GM18498 (cell line): ENCODE data around the gene BIRC2.
"Not testable (repeated sequence)": the region's sequence is repeated elsewhere in the genome, so short reads cannot be mapped to it uniquely, and the experiment has no call there.

Source experiments
- ATAC-seq: cut with Tn5 transposase; IDR thresholded peaks from one replicate; pipeline ENCODE4 v1.9.1; 2021; ENCODE audit warnings: mild to moderate bottlenecking, moderate library complexity; ENCODE audit not compliant: unreplicated experiment

The BIRC2 gene

GRCh38 chr11:102374633-102375424 lies 27.8 kb downstream of the BIRC2 start:
- ATAC-seq = not testable (repeated sequence)

DNA sequence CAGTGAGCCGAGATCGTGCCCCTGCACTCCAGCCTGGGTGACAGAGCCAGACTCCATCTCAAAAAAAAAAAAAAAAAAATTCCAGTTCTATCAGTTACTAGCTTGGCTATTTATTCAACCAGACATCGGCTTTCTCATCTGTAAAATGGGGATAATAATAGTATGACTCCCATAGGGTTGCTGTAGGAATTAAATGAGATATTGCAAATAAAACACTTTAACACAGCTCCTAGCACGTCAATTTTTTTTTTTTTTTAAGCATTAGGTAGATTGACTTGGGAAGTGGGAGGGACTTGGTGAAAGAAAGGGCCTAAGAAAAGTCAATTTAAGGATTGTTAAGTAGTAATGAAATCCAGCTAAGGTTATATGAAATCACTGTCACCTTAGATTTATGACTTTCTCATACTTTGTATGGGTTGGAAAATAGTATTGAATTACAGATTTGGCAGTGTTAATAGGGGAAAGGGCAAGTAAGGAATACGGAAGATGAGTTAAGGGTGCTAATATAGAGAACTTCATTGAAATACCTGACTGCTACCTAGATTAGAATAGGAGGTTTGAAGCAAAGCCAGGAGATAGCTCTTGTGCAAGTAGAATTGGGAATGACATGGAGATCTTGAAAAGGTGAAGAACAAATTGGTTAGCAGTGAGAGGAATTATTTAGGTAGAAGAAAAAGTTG lies 28.8 kb downstream of the BIRC2 start:
- ATAC-seq = no peak

DNA sequence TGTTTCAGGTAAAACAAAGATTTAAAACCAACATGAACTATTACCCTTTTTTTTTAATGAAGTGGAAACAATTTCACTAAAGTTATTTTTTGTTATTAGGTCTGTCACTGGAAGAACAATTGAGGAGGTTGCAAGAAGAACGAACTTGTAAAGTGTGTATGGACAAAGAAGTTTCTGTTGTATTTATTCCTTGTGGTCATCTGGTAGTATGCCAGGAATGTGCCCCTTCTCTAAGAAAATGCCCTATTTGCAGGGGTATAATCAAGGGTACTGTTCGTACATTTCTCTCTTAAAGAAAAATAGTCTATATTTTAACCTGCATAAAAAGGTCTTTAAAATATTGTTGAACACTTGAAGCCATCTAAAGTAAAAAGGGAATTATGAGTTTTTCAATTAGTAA lies 30.9 kb downstream of the BIRC2 start:
- ATAC-seq = no peak

DNA sequence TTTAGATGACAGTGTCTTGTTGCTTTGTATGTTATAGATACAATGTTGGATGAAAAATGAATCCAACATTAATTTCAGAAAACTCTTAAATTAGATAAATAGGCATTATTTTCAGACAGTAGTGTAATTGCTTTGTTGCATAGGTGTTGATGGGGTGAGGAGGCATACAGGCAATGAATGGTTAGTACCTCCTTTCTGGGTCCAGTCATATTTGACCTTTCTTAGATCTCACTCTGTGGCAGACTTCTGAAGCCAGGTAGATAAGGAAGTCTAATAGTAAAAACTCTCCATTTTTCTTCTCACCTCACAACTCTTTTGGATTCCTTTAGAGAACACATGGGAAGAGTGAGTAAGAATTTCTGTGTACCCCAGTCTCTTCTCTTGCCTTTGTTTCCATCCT lies 31.8 kb downstream of the BIRC2 start:
- no peak for ATAC-seq

- ATAC-seq = no peak
These were observed 35.4 kb downstream of the BIRC2 start for GRCh38 chr11:102382384-102382783.

DNA sequence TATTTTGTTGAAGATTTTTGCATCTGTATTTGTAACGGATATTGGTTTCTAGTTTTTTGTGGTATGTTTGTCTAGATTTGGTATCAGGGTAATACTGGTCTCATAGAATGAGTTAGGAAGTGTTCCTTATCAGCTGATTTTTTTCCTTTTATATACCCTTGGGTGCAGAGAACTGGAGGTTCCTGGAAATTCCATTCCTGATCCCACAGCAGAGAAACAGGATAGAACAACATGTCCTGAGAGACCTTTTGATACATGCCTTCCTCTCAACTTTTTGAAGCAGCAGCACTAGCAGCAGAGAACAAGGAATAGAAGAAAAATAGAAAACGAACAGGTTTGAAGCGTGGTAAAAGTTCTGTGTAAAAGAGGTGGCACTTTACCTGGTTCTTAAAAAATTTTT lies 36.8 kb downstream of the BIRC2 start:
- ATAC-seq = no peak

GRCh38 chr11:102384419-102385079 lies 37.5 kb downstream of the BIRC2 start:
- no peak for ATAC-seq

DNA sequence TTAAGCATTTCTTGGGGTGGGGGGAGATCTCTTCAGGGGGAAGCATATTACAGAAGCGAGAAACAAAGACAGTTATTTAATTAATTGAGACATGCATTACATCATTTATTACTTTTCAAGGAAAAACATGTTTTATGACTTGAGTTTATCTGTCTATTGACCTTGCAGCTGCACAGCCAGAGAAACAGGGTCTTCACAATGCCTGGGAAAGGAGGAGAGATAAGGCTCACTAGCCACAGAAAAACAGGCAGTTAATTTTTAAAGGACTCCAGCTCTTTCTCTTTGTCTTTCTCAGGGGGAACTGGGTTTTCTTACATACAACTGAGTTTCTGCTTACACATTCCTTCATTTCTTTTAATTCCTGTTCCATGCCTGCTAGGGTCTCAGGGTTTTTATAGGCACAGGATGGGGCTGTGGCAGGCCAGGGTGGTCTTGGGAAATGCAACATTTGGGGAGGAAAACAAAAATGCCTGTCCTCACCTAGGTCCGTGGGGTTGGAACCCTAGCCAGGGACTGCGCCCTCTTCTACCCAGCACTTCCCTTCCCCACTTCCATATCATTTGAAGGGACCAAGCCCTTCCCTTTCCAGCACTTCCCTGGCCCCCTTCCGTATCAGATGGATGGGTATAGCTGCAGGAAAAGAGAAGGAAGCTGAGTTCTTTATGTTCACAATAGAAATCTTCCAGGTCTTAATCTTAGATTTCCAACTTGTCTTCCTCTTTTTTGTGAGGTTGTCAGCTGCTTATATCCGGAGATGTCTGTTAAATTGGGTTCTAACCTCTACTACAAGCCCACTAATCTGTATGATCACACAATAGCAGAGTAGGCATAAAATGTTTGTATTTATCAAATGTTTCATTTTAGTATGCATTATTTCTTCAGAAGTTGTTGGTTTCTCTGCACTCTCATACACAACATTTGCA lies 38.3 kb downstream of the BIRC2 start:
- no peak for ATAC-seq

- no peak for ATAC-seq
These were observed 39.2 kb downstream of the BIRC2 start for GRCh38 chr11:102386136-102386734.

DNA sequence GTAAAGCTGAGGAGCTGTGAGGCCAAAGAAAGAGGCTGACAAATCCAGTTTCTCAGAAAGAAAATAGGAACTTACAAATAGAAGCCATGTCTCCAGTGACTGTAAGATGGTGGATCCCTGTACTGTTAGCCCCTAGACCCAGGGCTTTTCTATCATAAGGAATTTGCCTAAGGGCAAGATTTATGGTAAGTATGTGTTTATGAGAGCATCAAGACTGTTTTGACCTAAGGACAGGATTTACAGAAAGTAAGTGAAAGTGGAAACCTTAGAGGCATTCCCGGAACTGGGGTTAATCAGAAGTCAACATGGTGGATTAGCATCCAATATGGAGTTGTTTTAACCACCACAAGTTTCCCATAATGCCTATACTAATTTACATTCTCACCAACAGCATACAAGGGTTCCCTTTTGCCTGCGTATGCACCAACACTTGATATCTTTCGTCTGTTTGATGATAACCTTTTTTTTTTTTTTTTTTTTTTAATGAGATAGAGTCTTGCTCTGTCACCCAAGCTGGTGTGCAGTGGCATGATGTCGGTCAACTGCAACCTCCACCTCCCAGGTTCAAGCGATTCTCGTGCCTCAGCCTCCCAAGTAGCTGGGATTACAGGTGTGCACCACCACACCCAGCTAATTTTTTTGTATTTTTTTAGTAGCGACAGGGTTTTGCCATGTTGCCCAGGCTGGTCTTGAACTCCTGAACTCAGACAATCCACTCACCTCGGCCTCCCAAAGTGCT lies 40.2 kb downstream of the BIRC2 start:
- ATAC-seq = no peak

GRCh38 chr11:102389253-102389652 lies 42.2 kb downstream of the BIRC2 start:
- no peak for ATAC-seq

GRCh38 chr11:102390667-102391465 lies 43.9 kb downstream of the BIRC2 start:
- peak; percentile 84 for ATAC-seq

- ATAC-seq = no peak
These were observed 44.7 kb downstream of the BIRC2 start for GRCh38 chr11:102391549-102392237.

DNA sequence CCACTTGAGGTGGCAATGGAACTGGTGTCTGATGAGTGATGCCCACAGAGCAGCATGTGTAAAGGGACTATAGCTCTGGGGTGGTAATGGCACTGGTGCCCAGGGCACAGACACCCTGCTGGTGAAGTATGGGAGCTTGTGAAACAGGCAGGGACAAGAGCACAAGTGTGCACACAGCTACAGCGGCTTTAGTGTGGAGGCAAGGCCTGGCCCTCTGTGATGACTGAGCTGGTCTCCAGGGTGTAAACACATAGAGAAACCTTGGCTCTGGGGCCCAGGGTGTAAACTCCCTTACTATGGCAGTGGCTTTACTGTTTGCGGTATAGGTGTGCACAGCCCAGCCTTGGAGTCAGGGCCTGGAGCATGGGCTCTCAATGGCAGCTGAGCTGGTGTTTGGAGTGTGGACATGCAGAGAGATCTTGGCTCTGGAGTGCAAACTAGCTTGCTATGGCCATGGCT lies 46.3 kb downstream of the BIRC2 start:
- ATAC-seq = no peak

DNA sequence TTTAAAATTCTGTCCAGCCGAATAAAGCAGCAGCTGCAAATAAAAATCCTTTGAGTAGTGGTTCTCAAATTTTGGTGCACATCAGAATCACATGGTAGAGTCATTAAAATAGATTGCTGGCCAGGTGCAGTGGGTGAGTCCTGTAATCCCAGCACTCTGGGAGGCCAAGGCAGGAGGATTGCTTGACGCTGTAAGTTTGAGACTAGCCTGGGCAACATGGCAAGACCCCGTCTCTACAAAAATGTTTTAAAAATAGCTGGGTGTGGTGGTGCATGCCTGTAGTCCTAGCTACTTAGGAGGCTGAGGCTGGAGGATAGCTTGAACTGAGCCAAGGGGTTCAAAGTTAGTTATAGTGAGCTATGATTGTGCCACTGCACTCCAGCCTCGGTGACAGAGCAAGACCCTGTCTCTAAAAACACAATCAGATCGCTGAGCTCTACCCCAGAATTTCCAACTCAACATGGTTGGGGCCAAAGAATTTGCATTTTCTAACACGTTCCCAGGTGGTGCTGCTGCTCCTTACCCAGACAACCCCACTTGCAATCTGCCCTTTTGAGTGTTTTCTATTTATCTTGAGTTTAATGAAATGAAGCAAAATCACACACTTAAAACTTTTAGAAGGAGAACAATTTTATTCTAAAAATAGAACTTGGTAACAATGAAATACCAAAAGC lies 48.8 kb downstream of the BIRC2 start:
- ATAC-seq = no peak

DNA sequence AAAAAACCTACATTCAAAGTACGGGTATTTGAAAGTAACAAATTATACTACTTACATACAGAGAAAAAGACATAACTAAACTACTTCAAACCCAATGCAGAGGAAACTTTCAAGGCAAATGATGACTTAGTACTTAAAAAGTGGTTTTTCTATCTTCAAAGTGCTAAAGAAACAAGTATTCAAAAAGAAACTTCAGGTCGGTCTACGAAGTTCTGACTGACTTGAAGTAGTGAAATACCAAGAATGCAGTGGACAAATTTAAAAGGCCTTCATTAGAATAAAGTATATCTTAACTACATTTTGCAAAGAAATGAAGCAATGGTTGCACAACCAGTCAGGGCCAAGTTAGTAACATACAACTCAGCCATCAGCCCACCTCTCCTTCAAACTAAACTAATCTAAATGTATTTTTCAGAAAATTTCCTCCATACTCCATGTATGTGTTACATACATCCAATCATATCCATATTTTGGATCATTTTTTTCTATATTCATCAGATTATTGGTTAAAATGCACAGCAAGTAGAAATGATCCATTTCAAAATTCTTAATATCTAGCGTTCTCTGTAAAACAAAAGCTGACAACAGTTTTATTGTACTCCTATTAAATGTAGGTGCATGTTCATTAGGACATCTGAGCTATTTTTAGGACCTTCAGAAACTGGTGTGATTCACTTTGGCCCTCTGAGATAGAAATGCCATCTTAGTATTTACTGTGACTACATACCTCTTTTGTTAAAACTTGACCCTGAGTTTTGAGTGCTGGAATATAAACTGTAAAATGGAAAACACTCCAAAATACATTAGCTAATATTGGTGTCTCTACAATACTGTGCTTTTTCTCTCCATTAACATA lies 49.9 kb downstream of the BIRC2 start:
- no peak for ATAC-seq

GRCh38 chr11:102398297-102398696 lies 51.3 kb downstream of the BIRC2 start:
- ATAC-seq = no peak
